GM18858 (cell line): ENCODE results near the gene NEUROG1.
"Not testable (repeated sequence)": the region's sequence is repeated elsewhere in the genome, so short reads cannot be mapped to it uniquely, and the experiment has no call there.

Experiments used
- ATAC-seq: cut with Tn5 transposase; IDR thresholded peaks from one replicate; pipeline ENCODE4 v1.9.1; 2021; ENCODE audit not compliant: unreplicated experiment

The NEUROG1 gene

GRCh38 chr5:135537745-135538144 is 2.0 kb upstream of the NEUROG1 start:
- no peak for ATAC-seq

- ATAC-seq = no peak
Measured at GRCh38 chr5:135537271-135537670, 1.5 kb upstream of the NEUROG1 start.

DNA sequence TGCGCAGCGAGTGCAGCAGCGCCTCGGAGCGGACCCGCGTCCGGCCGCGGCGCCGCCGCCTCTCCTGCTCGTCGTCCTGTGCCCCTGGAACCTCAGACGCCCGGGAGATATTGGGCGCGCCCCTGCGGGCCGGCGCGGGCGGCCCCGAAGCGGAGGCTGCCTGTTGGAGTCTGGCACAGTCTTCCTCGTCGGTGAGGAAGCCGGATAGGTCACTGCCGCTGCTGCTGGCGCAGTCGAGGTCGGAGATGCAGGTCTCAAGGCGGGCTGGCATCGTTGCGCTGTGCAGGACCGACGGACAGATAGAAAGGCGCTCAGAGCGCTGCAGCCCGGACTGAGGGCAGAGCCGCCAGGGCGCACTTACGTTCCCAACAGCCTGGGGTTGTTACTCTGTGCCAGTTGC is 344 bp downstream of the NEUROG1 start:
- ATAC-seq = no peak

GRCh38 chr5:135534609-135535419 is 950 bp downstream of the NEUROG1 start:
- no peak for ATAC-seq

- no peak for ATAC-seq
Measured at GRCh38 chr5:135533794-135534193, 2.0 kb downstream of the NEUROG1 start.

DNA sequence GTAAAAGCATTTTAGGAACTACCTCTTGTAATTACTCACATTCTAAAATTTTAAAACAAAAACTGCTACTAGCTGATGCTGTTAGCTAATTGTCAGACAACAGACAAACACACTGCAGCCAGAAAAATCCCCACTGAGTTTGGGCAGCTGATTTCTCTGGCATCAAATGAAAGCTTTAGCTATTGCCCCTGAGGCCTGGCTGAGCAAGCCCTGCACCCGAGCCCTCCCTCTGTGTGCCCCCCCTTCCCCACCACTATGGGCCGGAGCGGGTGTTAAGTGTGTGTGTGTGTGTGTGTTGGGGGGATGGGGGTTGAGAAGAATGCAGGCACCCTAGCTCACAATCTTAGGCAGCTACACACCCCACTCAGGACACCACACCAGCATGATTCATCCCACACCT is 2.4 kb downstream of the NEUROG1 start:
- no peak for ATAC-seq

DNA sequence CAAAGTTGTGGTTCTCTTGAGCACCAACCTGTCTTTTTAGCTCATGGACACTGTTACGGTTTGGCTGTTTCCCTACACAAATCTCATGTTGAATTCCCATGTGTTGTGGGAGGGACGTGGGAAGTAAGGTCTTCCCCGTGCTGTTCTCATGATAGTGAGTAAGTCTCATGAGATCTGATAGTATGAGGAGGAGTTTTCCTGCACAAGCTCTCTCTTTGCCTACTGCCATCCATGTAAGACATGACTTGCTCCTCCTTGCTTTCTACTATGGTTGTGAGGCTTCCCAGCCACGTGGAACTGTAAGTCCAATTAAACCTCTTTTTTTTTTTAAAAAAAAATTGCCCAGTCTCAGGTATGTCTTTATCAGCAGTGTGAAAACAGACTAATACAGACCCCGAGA is 6.2 kb downstream of the NEUROG1 start:
- not testable (repeated sequence) for ATAC-seq

DNA sequence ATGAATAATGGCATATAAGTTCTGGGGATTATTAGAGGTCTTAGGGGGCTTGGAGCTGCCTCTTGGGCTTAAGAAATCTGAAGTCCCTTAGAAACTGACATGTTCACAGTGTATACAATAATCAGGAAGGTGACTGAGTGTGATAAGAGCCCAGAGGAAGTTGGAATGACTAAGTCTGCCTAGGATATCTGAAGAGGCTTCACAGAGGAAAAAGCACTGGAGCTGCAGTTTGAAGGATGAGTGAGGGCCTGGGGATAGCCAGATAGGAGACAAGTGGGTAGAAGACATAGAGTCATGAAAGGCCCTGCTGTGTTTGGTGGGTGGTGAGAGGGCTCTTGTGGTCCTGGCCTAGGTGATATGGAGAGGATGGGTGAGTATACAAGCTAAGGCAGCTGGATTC is 8.8 kb downstream of the NEUROG1 start:
- no peak for ATAC-seq

- no peak for ATAC-seq
Measured at GRCh38 chr5:135521964-135522363, 13.8 kb downstream of the NEUROG1 start.

DNA sequence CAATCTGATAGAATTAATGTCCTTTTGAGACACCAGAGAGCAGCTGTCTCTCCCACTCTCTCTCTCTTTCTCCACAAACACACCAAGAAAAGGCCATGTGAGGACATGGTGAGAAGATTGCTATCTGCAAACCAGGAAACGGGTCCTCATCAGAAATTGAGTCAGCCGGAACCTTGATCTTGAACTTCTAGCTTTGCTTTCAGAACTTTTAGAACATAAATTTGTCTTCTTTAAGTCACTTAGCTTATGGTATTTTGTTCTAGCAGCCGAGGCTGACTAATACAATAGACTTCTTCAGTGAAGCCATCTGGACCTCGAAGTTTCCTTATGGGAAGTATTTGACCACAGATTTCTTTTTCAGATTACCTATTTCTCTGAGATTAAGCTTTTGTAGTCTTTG is 18.1 kb downstream of the NEUROG1 start:
- no peak for ATAC-seq

- ATAC-seq = no peak
Measured at GRCh38 chr5:135514116-135514515, 21.6 kb downstream of the NEUROG1 start.

GRCh38 chr5:135511761-135512575 is 23.8 kb downstream of the NEUROG1 start:
- no peak for ATAC-seq

DNA sequence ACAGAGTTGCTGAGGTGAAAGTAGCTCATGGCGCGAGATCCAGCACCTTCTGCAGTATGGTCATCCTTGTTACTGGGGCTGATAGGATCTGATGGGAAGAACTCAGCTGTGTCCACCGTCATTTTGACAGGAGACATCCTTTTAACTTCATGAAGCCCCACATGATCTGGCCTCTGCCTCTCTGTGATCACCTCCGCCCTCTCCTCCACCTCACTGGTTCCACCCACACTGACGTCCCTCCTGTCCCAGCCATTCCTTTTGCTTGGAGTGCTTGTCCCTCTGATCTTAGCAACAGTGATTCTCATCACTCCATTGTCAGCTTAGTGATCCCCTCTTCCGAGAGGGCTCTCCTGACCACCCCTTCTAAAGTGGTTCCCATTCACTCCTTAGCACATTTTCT is 25.8 kb downstream of the NEUROG1 start:
- ATAC-seq = no peak

GRCh38 chr5:135508496-135509005 is 27.2 kb downstream of the NEUROG1 start:
- no peak for ATAC-seq

GRCh38 chr5:135505973-135506372 is 29.8 kb downstream of the NEUROG1 start:
- no peak for ATAC-seq

GRCh38 chr5:135504376-135504775 is 31.4 kb downstream of the NEUROG1 start:
- ATAC-seq = no peak

- no peak for ATAC-seq
Measured at GRCh38 chr5:135503871-135504270, 31.9 kb downstream of the NEUROG1 start.

DNA sequence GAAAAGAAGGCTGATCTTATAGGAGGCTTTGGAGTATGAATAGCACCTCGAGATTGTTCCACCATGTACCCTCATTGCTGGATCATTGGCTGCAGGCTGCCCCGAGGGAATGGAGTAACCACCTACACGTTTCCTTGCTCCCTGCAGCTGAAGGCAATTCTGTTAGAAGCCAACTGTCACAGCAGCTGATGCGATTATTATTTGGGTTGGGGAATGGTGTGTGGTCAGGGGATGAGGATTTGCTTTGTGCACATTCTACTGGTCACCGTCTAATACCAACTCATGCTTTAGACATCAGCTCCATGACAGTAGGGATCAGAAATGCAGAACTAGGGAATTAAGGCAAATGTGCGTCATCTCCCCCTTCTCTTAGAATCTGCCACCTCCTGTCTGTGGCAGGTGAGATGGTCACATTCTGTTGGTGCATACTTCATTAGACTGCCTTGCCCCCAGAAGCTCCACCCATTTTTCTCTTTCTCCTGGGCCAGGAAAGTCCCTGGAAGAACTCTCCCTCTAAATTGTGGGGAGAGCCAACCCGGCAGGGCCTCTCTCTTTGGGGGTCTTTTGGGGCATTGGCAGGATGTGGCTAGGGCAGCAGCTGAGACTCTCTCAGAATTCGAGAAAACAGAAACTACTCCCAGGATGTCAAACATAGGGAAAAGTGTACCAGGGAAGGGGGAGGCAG is 32.8 kb downstream of the NEUROG1 start:
- no peak for ATAC-seq

DNA sequence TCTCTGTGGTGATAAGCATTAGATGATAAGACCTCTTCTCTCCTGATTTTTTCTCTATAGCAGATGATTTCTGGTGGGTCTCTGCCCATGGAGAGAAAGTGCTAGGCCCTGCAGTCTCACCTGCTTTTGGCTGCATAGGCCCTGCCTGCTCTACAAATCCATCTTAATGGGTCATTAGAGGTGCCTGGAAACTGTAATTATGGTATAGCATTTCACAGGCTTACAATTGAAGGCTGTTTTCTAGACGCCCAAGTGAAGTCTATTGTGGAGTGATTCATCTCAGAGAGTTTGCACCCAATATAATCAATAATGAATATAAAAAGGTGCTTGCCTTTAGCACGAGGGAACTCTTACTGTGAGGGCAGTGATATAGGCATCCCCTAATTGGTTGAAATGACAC is 33.8 kb downstream of the NEUROG1 start:
- no peak for ATAC-seq

DNA sequence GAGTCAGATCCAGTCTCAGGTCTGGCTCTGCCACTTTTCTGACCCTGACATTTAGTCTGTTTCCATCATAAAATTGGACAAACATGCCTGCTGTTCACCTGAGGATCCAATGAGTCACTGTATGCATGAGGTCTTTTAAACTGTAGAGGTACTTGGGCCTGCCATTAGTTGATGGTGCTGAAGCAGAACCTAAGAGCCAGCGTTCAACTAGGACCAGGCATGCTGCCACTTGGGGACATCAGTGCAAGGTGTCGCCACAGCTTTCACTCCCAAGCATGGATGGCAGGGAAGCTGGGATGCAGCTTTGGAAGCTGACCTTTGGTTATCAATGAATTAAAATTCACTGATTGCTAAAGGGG is 37.1 kb downstream of the NEUROG1 start:
- ATAC-seq = no peak

- no peak for ATAC-seq
Measured at GRCh38 chr5:135497971-135498636, 37.7 kb downstream of the NEUROG1 start.
